ENCODE data around the gene PXDN.

DNA sequence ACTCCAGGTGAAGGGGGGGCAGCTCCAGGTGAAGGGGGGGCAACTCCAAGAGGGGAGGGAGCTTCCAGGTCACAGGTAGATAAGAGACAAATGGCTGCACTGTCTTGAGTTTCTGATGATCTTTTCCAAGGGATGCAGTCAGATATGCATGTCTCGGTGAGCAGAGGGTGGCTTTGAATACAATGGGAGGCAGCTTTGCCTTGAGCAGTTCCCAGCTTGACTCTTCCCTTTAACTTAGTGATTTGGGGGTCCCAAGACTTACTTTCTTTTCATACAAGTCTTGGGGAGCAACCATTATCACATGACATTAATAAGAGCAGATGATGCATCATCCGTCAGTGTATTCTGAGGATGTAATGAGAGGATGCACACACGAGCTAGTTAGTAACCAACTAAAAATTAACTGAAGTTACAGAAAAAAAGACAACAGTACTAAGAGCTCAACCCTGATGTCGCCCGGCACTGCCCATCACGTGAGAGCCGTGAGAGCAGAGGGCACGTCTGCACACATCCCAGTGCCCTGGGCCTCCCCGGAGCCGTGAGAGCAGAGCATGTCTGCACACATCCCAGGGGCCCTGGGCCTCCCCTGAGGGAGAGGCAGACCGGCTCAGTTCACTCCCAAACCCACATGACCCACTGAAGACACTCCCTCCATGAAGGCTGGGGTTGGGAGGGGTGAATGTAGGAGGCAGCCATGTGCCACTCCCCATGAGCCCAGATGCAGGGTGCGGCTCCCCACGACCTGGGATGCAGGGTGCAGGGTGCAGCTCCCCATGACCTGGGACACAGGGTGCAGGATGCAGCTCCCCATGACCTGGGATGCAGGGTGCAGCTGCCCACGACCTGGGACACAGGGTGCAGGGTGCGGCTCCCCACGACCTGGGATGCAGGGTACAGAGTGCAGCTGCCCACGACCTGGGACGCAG, 39.4 kb downstream of the PXDN start:
- TF ChIP-seq POLR2A (IDR thresholded peaks at IDR 0.05; ENCODE audit: low read depth, low read length): no peak
- no peak for TF ChIP-seq POLR2AphosphoS5 (IDR thresholded peaks at IDR 0.05; ENCODE audit: low read depth, low read length)
- TF ChIP-seq TAF1 (IDR thresholded peaks at IDR 0.05; ENCODE audit: borderline replicate concordance, low read depth, low read length): no peak

Measured in GM12892 (cell line).